Endothelial cell of umbilical vein (primary cell): ENCODE results near the gene COPS9.

ENCODE experiments used
- CTCF ChIP-seq, 2 donors: IDR thresholded peaks; 1 replicate in 1 of 2; 2 replicates in 1 of 2; pipeline ENCODE4 v1.5.1; 2011; ENCODE audit warnings: low read length in 2 of 2, mild to moderate bottlenecking in 2 of 2, moderate library complexity in 2 of 2, control low read depth in 1 of 2, inconsistent platforms in 1 of 2, low read depth in 1 of 2; ENCODE audit not compliant: insufficient read depth in 1 of 2; ENCODE audit errors: extremely low read depth in 1 of 2
- POLR2A ChIP-seq: IDR thresholded peaks from 2 replicates; pipeline ENCODE4 v1.6.1; 2012; ENCODE audit warnings: low read depth, mild to moderate bottlenecking, control low read depth, low read length
- POLR2AphosphoS5 ChIP-seq: IDR thresholded peaks from 2 replicates; pipeline ENCODE4 v1.6.1; 2012; ENCODE audit warnings: low read depth, mild to moderate bottlenecking, control low read depth, low read length, moderate library complexity; ENCODE audit not compliant: insufficient read depth

- TF ChIP-seq CTCF (IDR thresholded peaks at IDR 0.05; ENCODE audit: extremely low read depth in 1 of 2, insufficient read depth in 1 of 2, low read depth in 1 of 2, low read length in 2 of 2) (no peak), POLR2A (no peak), POLR2AphosphoS5 (no peak)
Measured at GRCh38 chr2:240137596-240138253, 1.6 kb upstream of the COPS9 start.
